ACHN (cell line): ENCODE results near the gene VAMP5.
"Not testable (repeated sequence)": the region's sequence is repeated elsewhere in the genome, so short reads cannot be mapped to it uniquely, and the experiment has no call there.

Experiments
- DNase-seq: peaks from one replicate; pipeline ENCODE4 v3.0.0-alpha.2; 2015
- in situ Hi-C: cut with HindIII; loops from 2 replicates; pipeline ENCODE4 v1.10.0; 2017; ENCODE audit warnings: low sequenced_read_pairs, low pct_ligation_motif_present, low pct_unique_long_range_greater_than_20kb

Gene VAMP5

DNA sequence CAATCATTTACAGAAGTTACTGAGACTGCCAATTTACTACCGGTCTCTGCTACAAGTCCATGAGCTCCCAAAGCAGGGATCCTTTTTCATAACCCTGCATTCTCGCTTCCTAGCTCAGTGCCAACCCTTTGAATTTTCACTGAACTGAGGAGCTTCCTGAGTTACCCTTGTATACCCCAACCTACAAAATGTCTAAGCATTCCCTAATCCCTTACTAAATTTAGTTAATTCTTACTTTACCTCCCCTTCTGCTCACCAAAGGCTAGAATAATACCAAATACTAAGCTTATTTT, 35.7 kb upstream of the VAMP5 start:
- in situ Hi-C loops = loop anchor here (5.0 kb wide), 1 partner anchor 126 kb away; no protein-coding TSS in a partner anchor
- no peak for DNase-seq

- in situ Hi-C loops = loop anchor here (5.0 kb wide), 1 partner anchor 127 kb away; no protein-coding TSS in a partner anchor
- no peak for DNase-seq
Measured at GRCh38 chr2:85549095-85549494, 35.1 kb upstream of the VAMP5 start.

- in situ Hi-C loops = loop anchor here (5.0 kb wide), 1 partner anchor 128 kb away; no protein-coding TSS in a partner anchor
- DNase-seq = no peak
Measured at GRCh38 chr2:85549826-85550225, 34.4 kb upstream of the VAMP5 start.

GRCh38 chr2:85550486-85550885, 33.7 kb upstream of the VAMP5 start:
- in situ Hi-C loops = no loop called here

DNA sequence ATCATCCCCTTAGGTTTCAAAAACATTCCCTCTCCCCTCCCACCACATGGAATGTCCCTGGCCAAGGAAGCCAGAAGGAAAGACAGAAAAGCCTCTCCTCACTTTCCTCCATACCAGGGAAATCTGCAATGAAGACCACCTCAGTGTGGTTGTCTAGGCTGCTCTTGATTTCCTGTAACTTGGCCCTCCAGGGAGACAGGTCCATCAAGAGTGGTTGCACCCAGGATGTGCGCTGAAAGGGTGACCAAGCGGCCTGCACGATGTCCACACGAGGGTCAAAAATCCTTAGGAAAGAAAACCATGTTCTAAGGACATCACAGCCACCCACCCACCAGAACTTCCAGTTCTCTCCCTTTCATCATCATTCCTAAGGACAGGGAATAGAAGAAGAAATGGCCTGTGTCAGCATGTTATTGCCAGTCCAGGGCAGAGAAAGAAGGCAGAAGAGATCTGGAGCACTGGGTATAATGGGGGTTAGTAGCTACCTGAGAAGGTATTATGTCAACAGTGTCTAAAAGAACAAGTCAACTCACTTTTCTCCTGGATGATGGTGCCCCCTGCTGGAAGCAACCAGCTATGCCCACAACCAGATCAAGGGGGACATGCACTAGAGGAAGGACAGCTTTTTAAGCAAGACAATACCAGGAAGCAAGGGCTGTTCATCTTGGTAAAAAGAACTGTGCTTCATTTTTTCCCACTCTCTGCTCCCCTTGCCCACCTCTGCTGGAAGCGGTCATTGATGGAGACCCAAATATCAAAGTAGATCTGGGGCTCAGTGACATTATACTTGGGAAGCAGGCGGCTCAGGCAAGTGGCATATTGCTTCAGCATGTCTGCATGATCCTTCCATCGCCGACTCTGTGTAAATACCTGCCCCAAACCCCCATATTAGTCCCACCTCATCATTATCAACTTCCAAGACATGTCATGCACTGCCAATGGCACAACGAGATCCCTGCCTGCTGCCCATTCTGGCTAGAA, 32.2 kb upstream of the VAMP5 start:
- in situ Hi-C loops = no loop called here
- DNase-seq = peak; percentile 79

More at GRCh38 chr2:85550486-85550885, 33.7 kb upstream of the VAMP5 start:
- no peak for DNase-seq

DNA sequence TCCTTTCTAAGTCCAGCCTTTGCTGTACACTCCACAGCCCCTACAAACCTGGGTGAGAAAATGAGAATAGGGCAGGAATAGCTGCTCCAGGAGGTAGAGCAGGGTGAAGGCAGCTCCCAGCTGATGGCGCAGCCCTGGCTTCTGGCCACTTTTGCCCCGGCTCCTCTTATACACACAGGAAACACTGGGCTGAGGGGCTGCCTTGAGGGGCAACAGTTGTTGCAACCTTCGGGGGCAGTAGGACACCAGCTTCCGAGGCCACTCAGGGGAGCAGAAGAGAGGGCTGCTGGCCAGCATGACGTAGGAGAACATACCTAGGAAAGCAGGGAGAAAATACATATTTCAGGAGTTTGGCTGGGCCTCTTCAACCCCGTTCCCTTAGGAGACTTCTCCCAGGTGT, 31.0 kb upstream of the VAMP5 start:
- no peak for DNase-seq
- in situ Hi-C loops = no loop called here

DNA sequence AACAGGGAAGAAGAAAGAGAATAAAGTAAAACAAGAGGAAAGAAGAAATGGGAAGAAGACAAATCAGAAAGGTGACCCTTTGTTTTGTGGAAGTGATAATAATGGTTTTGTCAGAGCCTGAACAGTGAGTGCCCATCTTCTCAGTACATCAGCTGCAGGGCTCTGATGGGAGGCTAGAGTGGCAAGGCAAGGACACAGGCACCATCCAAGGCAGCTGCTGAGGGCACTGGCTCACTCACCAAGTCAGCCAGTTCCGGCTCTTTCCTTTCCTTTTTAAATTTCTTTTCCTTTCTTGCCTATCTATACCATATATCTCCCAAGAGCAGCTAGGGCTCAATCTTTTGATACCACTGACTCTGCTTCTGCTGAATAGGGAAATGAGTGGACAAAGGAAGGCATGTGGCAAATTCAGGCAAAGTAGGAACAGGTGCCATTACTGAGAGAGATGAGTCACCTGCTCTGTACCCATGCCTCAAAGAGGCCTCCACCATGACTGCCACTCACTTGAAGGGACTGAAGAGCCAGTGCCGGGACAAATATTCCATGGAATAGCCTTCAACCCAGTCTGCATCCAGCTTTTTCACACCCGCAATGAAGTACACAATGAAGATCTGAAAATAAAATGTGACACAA, 29.1 kb upstream of the VAMP5 start:
- in situ Hi-C loops = no loop called here
- no peak for DNase-seq

- DNase-seq = no peak
- in situ Hi-C loops = no loop called here
Measured at GRCh38 chr2:85557130-85557529, 27.1 kb upstream of the VAMP5 start.

DNA sequence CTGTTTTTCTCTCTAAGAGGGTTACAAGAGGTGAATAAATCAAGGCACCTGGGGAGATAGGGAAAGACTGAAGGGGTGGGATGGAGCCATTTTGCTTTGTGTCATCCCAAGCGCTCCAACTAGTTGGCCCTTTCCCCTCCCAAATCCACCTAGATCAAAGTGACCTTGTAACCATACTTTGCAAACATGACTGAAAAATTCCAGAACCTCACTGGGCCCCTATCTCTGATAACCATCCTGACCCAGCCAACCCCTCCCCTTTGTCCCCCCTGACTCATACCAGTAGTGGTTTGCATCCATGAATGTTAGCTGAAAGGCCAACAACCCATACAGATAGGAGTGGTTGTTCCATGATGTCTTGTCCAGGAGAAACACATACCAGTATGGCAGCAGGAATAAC, 26.1 kb upstream of the VAMP5 start:
- no peak for DNase-seq
- in situ Hi-C loops = no loop called here

DNA sequence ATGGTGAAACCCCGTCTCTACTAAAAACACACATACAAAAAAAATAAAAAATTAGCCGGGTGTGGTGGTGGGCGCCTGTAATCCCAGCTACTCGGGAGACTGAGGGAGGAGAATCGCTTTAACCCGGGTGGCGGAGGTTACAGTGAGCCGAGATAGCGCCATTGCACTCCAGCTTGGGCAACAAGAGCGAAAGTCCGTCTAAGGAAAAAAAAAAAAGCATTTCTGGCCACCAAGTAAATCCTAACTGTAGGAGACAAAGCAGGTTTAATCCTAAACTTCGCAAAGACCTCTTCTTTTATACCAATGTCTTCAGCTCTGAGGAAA, 23.9 kb upstream of the VAMP5 start:
- in situ Hi-C loops, DNase-seq: not testable (repeated sequence)

DNA sequence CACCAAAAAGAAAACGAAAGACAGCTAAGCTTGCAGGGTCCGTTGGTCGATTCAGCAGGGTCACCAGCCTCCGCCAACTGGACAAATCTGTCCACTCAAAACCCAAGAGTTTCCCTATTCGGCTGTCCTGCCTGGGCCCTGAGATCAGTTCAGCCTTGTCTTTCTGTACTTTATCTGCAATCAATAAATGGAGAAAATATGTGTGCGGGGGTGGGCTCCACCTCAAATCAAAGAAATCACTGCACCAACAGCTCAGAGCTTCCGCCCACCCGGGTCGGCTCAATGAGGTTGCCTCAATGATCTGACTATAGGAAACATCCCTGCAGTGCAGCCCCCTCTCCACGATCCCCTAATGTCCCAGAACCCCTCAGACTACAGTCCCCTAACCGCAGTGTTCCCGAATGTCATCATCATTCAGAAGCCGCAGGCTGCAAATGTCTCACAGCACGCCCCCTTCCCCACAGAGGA, 23.4 kb upstream of the VAMP5 start:
- in situ Hi-C loops = no loop called here
- no peak for DNase-seq

- DNase-seq = peak; percentile 97
- in situ Hi-C loops = no loop called here
Measured at GRCh38 chr2:85561280-85562212, 22.7 kb upstream of the VAMP5 start, which contains the start of gene GGCX. TSS of gene GGCX (minus strand) at chr2:85561493. CDS start at chr2:85561428, 65 bp downstream.

GRCh38 chr2:85564144-85564563, 20.1 kb upstream of the VAMP5 start:
- in situ Hi-C loops = no loop called here
- no peak for DNase-seq

DNA sequence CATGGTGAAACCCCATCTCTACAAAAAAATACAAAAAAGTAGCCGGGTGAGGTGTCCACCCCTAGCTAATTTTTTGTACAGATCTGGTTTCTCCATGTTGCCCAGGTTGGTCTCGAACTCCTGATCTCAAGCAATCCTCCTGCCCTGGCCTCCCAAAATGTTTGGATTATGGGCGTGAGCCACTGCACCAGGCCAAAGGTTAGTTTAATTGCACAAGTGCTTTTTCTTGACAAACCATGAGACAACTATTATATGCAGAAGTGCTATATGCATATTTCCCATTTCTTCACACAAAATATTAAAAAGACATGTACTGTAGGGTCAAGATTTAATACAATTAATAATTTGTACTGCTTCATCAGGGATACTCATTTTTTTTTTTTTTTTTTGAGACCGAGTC, 18.0 kb upstream of the VAMP5 start:
- in situ Hi-C loops = no loop called here
- no peak for DNase-seq

DNA sequence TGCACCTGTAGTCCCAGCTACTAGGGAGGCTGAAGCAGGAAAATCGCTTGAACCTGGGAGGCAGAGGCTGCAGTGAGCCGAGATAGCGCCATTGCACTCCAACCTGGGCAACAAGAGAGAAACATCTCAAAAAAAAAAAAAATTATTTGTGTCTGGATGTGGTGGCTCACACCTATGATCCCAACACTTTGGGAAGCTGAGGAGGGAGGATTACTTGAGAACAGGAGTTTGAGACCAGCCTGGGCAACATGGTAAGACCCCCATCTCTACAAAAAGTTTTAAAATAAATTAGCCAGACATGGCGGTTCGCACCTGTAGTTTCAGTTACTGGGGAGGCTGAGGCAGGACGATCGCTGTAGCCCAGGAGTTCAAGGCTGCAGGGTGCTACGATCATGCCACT, 8.5 kb upstream of the VAMP5 start:
- in situ Hi-C loops = no loop called here
- DNase-seq = no peak

DNA sequence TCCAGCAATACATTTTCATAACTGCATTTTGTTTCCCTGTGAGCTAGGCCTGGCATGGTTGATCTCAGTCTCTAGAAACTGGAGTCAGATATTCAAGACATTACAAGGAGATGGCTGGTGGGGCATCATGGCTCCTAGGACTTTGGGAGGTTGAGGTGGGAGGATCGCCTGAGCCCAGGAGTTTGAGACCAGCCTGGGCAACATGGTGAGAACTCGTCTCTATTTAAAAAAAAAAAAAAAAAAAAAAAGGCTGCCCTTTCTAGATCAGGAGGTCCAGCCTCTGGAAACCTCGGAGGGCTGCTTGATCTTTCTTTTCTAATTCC, 7.2 kb upstream of the VAMP5 start:
- no peak for DNase-seq
- in situ Hi-C loops = no loop called here

DNA sequence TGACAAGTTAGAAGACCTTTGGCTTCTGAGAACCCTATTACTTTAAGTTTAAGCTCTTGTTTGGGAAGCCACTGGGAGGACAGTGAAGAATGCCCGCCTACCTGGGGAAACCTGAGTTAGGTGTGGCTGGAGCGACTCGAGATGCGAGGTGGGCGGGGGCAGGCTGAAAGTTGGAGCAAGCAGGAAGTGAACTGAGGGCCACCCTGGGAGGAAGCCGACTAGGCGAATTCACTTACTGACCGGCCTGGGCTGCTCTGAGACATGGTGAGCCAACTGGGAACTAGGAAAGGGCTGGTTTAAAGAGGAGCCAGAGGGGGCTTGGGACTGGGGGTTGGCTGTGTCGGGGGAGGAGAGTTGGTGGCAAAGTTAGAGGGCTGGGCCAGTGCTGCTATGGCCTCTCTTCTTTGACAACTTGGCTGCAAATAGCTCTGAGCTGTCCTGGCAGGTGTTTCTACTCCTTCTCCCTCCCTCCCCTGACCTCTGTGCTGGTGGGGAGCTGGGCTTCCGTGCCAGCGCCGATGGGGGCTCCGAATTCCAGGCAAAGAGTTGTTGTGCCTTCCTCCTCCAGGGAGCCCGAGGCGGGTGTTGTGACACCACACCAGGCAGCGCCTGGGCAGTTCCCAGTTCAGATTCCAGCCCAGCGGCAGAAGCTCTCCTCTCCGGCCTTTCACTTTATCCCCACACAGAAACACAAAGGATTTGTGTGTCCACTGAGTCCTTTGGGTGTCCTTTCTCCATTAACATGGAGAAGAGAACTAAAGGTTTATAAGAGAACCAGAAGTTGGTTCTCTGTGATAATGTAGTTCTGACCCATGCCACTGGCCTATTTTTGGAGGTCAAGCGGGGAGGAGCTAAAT, 6.6 kb upstream of the VAMP5 start, which contains the start of gene VAMP8:
TSS of gene VAMP8 (plus strand) at position 201 of the 857 bp plus-strand sequence. CDS start at position 262, 61 bp downstream.
- in situ Hi-C loops = no loop called here
- DNase-seq = peak; percentile 57
